T-helper 2 cell (primary cell): Measurements from ENCODE around the gene ASGR2.

ENCODE experiments used
- DNase-seq, 5 experiments: peaks; one replicate each; pipeline versions ENCODE4 v3.0.0 to v3.0.0-alpha.2; 2012 to 2022

ASGR2 gene

GRCh38 chr17:7058831-7059447 is 55.7 kb downstream of the ASGR2 start:
- DNase-seq, result no peak

DNA sequence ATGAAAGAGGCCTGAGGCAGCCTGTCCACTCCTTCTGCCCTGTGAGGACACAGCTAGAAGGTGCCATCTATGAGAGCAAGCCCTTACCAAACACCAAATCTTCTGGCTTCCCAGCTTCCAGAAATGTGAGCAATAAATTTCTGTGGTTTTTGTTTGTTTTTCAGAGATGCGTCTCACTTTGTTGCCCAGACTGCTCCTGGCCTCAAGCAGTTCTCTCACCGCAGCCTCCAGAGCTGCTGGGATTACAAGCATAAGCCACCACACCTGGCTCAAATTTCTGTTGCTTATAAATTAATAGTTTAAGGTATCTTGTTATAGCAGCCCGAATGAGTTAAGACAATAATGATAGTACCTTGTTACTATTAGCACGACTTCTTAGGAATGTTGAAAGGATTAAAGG is 58.2 kb downstream of the ASGR2 start:
- DNase-seq, result no peak
